Neuronal stem cell (in vitro differentiated cells): Measurements from ENCODE around the gene NT5DC4.
"Not testable (repeated sequence)": the region's sequence is repeated elsewhere in the genome, so short reads cannot be mapped to it uniquely, and the experiment has no call there.

Experiments used
- DNase-seq: peaks from one replicate; pipeline ENCODE4 v3.0.0-alpha.2; 2013; ENCODE audit warnings: low spot score
- H2AFZ ChIP-seq: one replicate; pipeline ENCODE4 v1.6.1; 2013; ENCODE audit warnings: mild to moderate bottlenecking, low read length, inconsistent platforms
- H2AK5ac ChIP-seq: 2 replicates; pipeline ENCODE4 v1.6.1; 2013; ENCODE audit warnings: low read depth, mild to moderate bottlenecking, inconsistent platforms, low read length, moderate library complexity, mixed read lengths
- H2BK120ac ChIP-seq: 2 replicates; pipeline ENCODE4 v1.6.1; 2013; ENCODE audit warnings: low read depth, mild to moderate bottlenecking, inconsistent platforms, low read length, moderate library complexity, mixed read lengths
- H2BK12ac ChIP-seq: one replicate; pipeline ENCODE4 v1.6.1; 2013; ENCODE audit warnings: low read length, inconsistent platforms
- H2BK15ac ChIP-seq: 2 replicates; pipeline ENCODE4 v1.6.1; 2013; ENCODE audit warnings: mild to moderate bottlenecking, low read length, inconsistent platforms, mixed read lengths
- H2BK5ac ChIP-seq: one replicate; pipeline ENCODE4 v1.6.1; 2013; ENCODE audit warnings: inconsistent platforms, mild to moderate bottlenecking, low read length, moderate library complexity
- H3K14ac ChIP-seq: one replicate; pipeline ENCODE4 v1.6.1; 2013; ENCODE audit warnings: low read length, inconsistent platforms
- H3K18ac ChIP-seq: 2 replicates; pipeline ENCODE4 v1.6.1; 2013; ENCODE audit warnings: low read length, inconsistent platforms
- H3K23ac ChIP-seq: 2 replicates; pipeline ENCODE4 v1.6.1; 2013; ENCODE audit warnings: low read depth, mild to moderate bottlenecking, mixed read lengths, low read length, inconsistent platforms; ENCODE audit not compliant: poor library complexity
- H3K27ac ChIP-seq: replicated peaks from 3 replicates; pipeline ENCODE4 v1.5.1; 2013; ENCODE audit warnings: low read length, inconsistent platforms
- H3K27me3 ChIP-seq, 3 experiments: 2 replicates each; pipeline ENCODE4 v1.6.1; 2013; ENCODE audit warnings: low read length in 3 of 3, mild to moderate bottlenecking in 2 of 3, inconsistent platforms in 1 of 3, low read depth in 1 of 3, mixed read lengths in 1 of 3, moderate library complexity in 1 of 3; ENCODE audit not compliant: control insufficient read depth in 3 of 3, insufficient read depth in 3 of 3
- H3K36me3 ChIP-seq, 2 donors: replicated peaks in 1 of 2; 2 replicates each; pipeline ENCODE4 v1.6.1; 2013; ENCODE audit warnings: low read length in 2 of 2; ENCODE audit not compliant: control insufficient read depth in 2 of 2, insufficient read depth in 2 of 2
- H3K4ac ChIP-seq: 2 replicates; pipeline ENCODE4 v1.6.1; 2013; ENCODE audit warnings: inconsistent platforms, mild to moderate bottlenecking, low read length, moderate library complexity
- H3K4me1 ChIP-seq, 2 donors: 1 replicate in 1 of 2; 2 replicates in 1 of 2; pipeline ENCODE4 v1.6.1; 2013; ENCODE audit warnings: low read length in 2 of 2, low read depth in 1 of 2; ENCODE audit not compliant: control insufficient read depth in 2 of 2, insufficient read depth in 1 of 2
- H3K4me2 ChIP-seq: one replicate; pipeline ENCODE4 v1.6.1; 2013; ENCODE audit warnings: mild to moderate bottlenecking, low read length, inconsistent platforms; ENCODE audit not compliant: insufficient read depth, poor library complexity, severe bottlenecking
- H3K4me3 ChIP-seq, 2 donors: 2 replicates each; pipeline ENCODE4 v1.5.1; 2013; ENCODE audit warnings: low read length in 2 of 2, mild to moderate bottlenecking in 2 of 2, inconsistent platforms in 1 of 2, moderate library complexity in 1 of 2
- H3K79me1 ChIP-seq: one replicate; pipeline ENCODE4 v1.6.1; 2013; ENCODE audit warnings: low read depth, mild to moderate bottlenecking, inconsistent platforms, low read length, moderate library complexity
- H3K9ac ChIP-seq: one replicate; pipeline ENCODE4 v1.6.1; 2013; ENCODE audit warnings: mild to moderate bottlenecking, low read depth, low read length, inconsistent platforms; ENCODE audit not compliant: poor library complexity
- H3K9me3 ChIP-seq, 2 donors: replicated peaks in 1 of 2; 2 replicates each; pipeline versions ENCODE3 to v1.6.1; 2013; ENCODE audit warnings: low read length in 2 of 2, mild to moderate bottlenecking in 2 of 2, inconsistent platforms in 1 of 2, low read depth in 1 of 2, mixed read lengths in 1 of 2, moderate library complexity in 1 of 2; ENCODE audit not compliant: control insufficient read depth in 2 of 2, insufficient read depth in 1 of 2
- H4K8ac ChIP-seq: one replicate; pipeline ENCODE4 v1.6.1; 2013; ENCODE audit warnings: low read depth, mild to moderate bottlenecking, inconsistent platforms, low read length, moderate library complexity
- H4K91ac ChIP-seq: one replicate; pipeline ENCODE4 v1.6.1; 2013; ENCODE audit warnings: low read length, low read depth, mild to moderate bottlenecking, inconsistent platforms; ENCODE audit not compliant: poor library complexity
- WGBS, 2 donors: extraction: QIAGEN DNeasy Blood & Tissue Kit; methylation state at CpG; one replicate each; pipeline ENCODE4 v1.1.7; 2013; ENCODE audit warnings: missing lambda C conversion rate in 2 of 2, mixed read lengths in 1 of 2; ENCODE audit not compliant: insufficient read length in 2 of 2, insufficient replicate concordance in 1 of 2; ENCODE audit errors: extremely low coverage in 2 of 2; 5-methylcytosine and 5-hydroxymethylcytosine counted together

NT5DC4 gene

DNA sequence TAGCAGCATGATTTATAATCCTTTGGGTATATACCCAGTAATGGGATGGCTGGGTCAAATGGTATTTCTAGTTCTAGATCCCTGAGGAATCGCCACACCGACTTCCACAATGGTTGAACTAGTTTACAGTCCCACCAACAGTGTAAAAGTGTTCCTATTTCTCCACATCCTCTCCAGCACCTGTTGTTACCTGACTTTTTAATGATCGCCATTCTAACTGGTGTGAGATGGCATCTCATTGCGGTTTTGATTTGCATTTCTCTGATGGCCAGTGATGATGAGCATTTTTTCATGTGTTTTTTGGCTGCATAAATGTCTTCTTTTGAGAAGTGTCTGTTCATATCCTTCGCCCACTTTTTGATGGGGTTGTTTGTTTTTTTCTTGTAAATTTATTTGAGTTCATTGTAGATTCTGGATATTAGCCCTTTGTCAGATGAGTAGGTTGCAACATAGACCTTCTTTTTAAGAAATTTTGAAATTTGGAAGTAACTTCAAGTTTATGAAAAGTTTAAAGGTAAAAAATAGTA is 3.9 kb upstream of the NT5DC4 start:
- H2BK5ac ChIP-seq, H3K14ac ChIP-seq, H3K27me3 ChIP-seq, H3K4ac ChIP-seq, H3K36me3 ChIP-seq, H3K23ac ChIP-seq, H3K79me1 ChIP-seq, H3K4me3 ChIP-seq, H4K91ac ChIP-seq, DNase-seq, H4K8ac ChIP-seq, H3K4me2 ChIP-seq, H3K9ac ChIP-seq, H3K18ac ChIP-seq, H2BK120ac ChIP-seq, H2AK5ac ChIP-seq, H2BK12ac ChIP-seq, H3K27ac ChIP-seq, H2BK15ac ChIP-seq, H3K9me3 ChIP-seq, H2AFZ ChIP-seq: not testable (repeated sequence)
- no CpG with 5 or more reads among the region's 5 CpGs for WGBS, 2 donors
- H3K4me1 ChIP-seq: peaks cover 0 to 14% of the 10 kb centered on the region in 2 donors

DNA sequence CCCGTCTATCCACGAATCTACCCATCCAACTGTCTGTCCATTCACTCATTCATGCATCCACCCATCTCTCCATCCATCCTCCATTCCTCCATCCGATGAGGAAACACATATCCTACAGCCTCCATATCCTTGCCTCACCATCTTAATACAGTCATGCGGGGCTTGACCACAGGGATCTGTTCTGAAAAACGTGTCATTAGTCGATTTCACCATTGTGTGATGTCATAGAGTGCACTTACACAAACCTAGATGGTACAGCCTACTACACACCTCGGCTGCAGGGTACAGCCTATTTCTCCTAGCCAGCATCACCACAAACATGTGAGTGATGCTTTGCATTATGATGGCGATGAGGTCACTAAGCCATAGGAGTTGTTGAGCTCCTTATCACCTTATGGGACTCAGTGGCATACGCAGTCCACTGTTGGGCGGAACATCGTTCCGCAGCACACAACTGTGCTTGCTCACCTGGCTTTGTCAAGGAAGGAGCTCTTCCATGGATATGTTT is 1.9 kb upstream of the NT5DC4 start:
- H3K27ac ChIP-seq: no peak overlapping the region
- H2BK5ac ChIP-seq: no peak overlapping the region
- no CpG with 5 or more reads among the region's 12 CpGs for WGBS, 2 donors
- H2BK15ac ChIP-seq: no peak overlapping the region
- H2AK5ac ChIP-seq: no peak overlapping the region
- no peak overlapping the region for H3K4me2 ChIP-seq
- H3K36me3 ChIP-seq: no peaks in the 10 kb centered on the region
- H3K18ac ChIP-seq: no peak overlapping the region
- no peak overlapping the region for H3K4me3 ChIP-seq
- no peak overlapping the region for H2BK12ac ChIP-seq
- H3K4ac ChIP-seq: no peak overlapping the region
- no peaks in the 10 kb centered on the region for H3K4me1 ChIP-seq
- H3K79me1 ChIP-seq: no peaks in the 10 kb centered on the region
- H4K8ac ChIP-seq: no peak overlapping the region
- H2AFZ ChIP-seq: no peak overlapping the region
- H3K14ac ChIP-seq: no peak overlapping the region
- no peak overlapping the region for H4K91ac ChIP-seq
- no peak overlapping the region for H3K23ac ChIP-seq
- peaks cover 0 to 2% of the 10 kb centered on the region in 2 donors for H3K9me3 ChIP-seq
- H2BK120ac ChIP-seq: no peak overlapping the region
- H3K9ac ChIP-seq: peak overlapping the region; percentile 12
- H3K27me3 ChIP-seq: no peaks in the 10 kb centered on the region
- DNase-seq: no peak

GRCh38 chr2:112721819-112722522 is 1.2 kb downstream of the NT5DC4 start:
- Histone ChIP-seq H2BK5ac (no peak overlapping the region), H3K4me2 (no peak overlapping the region), H3K4me3 (no peak overlapping the region), H3K23ac (no peak overlapping the region), H3K9ac (peak overlapping the region; percentile 63), H3K14ac (no peak overlapping the region), H4K91ac (no peak overlapping the region), H3K18ac (no peak overlapping the region), H3K4me1 (no peaks in the 10 kb centered on the region), H4K8ac (no peak overlapping the region), H2BK12ac (no peak overlapping the region), H3K4ac (no peak overlapping the region), H2BK15ac (no peak overlapping the region), H3K9me3 (peaks cover 0 to 2% of the 10 kb centered on the region in 2 donors), H2AFZ (no peak overlapping the region), H3K36me3 (no peaks in the 10 kb centered on the region), H2BK120ac (no peak overlapping the region), H3K27ac (no peak overlapping the region), H3K79me1 (no peaks in the 10 kb centered on the region), H3K27me3 (no peaks in the 10 kb centered on the region), H2AK5ac (peak overlapping the region; percentile 63)
- no CpG with 5 or more reads among the region's 23 CpGs for WGBS, 2 donors
- no peak for DNase-seq

GRCh38 chr2:112722816-112723546 is 2.2 kb downstream of the NT5DC4 start:
- no peak overlapping the region for H2BK120ac ChIP-seq
- H3K79me1 ChIP-seq: no peaks in the 10 kb centered on the region
- peak overlapping the region; percentile 83 for H2BK5ac ChIP-seq
- peaks cover 0 to 2% of the 10 kb centered on the region in 2 donors for H3K9me3 ChIP-seq
- no peaks in the 10 kb centered on the region for H3K4me1 ChIP-seq
- no peak overlapping the region for H2AFZ ChIP-seq
- no peak overlapping the region for H4K8ac ChIP-seq
- H2AK5ac ChIP-seq: peak overlapping the region; percentile 63
- H3K4ac ChIP-seq: no peak overlapping the region
- H3K27ac ChIP-seq: no peak overlapping the region
- WGBS, 2 donors: no CpG with 5 or more reads among the region's 9 CpGs
- H3K9ac ChIP-seq: no peak overlapping the region
- H4K91ac ChIP-seq: no peak overlapping the region
- H2BK12ac ChIP-seq: no peak overlapping the region
- no peaks in the 10 kb centered on the region for H3K36me3 ChIP-seq
- DNase-seq: no peak
- H3K18ac ChIP-seq: no peak overlapping the region
- H3K27me3 ChIP-seq: peaks cover 0 to 8% (median 0%) of the 10 kb centered on the region in 3 experiments
- H3K14ac ChIP-seq: no peak overlapping the region
- H3K23ac ChIP-seq: no peak overlapping the region
- H3K4me3 ChIP-seq: no peak overlapping the region
- no peak overlapping the region for H2BK15ac ChIP-seq
- H3K4me2 ChIP-seq: no peak overlapping the region
